ENCODE results near the gene HOXC9.

DNA sequence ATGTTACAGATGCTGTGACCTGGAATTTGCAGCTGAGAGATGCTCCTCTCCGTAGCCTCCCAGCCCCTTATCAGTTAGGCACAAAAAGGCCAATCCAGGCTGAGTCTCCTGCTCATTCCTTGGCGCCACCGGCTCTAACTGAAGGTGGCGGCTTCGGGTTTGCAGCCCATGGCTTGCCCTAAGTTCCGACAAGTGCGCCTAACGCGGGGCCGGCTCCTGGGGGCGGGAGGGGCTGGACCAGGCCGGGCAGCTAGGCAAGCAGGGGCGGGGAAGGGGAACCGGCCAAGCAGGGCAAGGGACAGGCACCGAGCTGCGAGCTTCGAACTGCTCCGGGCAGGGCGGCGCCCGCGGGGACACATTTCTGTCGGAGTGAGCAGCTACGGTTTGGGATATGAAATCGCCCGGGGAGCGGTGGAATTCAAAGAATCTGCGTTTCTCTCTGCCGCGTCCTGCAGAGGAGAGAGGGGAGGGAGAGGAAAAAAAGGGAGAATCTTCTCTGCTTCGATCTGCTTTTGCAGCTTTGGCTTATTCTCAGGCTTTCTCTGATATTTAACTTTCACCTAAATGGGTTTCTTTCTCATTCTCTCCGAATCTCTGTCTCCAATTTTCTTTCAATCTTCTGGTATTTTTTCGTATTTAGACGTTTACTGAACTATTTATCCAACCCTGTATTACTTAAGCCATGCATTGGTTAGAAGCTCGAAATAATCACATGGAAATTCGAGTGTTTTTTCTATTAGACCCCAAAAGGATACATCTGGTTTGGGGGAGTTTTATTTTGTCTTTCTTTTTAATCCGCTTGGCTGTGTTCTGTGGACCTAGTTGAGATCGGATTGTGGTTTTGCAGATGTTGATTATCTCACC is 46.9 kb upstream of the HOXC9 start:
- TF ChIP-seq, protein P1, sequence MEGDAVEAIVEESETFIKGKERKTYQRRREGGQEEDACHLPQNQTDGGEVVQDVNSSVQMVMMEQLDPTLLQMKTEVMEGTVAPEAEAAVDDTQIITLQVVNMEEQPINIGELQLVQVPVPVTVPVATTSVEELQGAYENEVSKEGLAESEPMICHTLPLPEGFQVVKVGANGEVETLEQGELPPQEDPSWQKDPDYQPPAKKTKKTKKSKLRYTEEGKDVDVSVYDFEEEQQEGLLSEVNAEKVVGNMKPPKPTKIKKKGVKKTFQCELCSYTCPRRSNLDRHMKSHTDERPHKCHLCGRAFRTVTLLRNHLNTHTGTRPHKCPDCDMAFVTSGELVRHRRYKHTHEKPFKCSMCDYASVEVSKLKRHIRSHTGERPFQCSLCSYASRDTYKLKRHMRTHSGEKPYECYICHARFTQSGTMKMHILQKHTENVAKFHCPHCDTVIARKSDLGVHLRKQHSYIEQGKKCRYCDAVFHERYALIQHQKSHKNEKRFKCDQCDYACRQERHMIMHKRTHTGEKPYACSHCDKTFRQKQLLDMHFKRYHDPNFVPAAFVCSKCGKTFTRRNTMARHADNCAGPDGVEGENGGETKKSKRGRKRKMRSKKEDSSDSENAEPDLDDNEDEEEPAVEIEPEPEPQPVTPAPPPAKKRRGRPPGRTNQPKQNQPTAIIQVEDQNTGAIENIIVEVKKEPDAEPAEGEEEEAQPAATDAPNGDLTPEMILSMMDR (IDR thresholded peaks at IDR 0.05): no peak
- no peak for TF ChIP-seq POLR2A (IDR thresholded peaks at IDR 0.05)

Data from upper lobe of left lung (tissue), 4 donors.